ENCODE data around the gene DGKB. TPM values are rescaled to one million over a fixed set of nuclear protein-coding genes. Genes with fewer than 3 reads are reported as not detected.

Gene DGKB
- total RNA-seq, 4 donors from 2014 or later: 0.27 to 0.88 (median 0.76) TPM; not detected in 1

DNA sequence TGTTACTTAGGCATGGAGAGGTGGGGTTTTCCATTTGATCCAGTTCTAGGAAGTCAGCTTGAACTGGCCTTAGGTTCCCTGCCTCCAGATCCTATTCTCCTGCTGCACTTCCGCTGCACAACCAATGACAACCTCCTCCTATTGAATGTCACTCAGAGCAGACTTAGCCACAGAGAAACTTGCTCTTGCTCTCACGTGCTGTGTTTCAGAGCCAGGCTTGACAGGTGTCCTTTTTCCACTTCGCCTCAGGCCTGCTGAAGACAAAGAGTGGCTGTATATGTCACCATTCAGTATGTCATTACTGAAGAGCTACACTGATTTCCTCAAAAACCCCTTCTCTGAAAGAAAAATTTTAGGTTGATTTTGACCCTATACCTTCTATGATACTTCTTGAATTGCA lies 797.7 kb downstream of the DGKB start:
- Histone ChIP-seq H3K27me3 (no peaks in the 10 kb centered on the region), H3K4me1 (no peaks in the 10 kb centered on the region), H3K4me3 (no peak overlapping the region), H3K9me3 (no peaks in the 10 kb centered on the region), H3K36me3 (no peaks in the 10 kb centered on the region), H3K27ac (no peak overlapping the region)
- no peak for TF ChIP-seq POLR2A (IDR thresholded peaks at IDR 0.05)
- TF ChIP-seq, protein P1, sequence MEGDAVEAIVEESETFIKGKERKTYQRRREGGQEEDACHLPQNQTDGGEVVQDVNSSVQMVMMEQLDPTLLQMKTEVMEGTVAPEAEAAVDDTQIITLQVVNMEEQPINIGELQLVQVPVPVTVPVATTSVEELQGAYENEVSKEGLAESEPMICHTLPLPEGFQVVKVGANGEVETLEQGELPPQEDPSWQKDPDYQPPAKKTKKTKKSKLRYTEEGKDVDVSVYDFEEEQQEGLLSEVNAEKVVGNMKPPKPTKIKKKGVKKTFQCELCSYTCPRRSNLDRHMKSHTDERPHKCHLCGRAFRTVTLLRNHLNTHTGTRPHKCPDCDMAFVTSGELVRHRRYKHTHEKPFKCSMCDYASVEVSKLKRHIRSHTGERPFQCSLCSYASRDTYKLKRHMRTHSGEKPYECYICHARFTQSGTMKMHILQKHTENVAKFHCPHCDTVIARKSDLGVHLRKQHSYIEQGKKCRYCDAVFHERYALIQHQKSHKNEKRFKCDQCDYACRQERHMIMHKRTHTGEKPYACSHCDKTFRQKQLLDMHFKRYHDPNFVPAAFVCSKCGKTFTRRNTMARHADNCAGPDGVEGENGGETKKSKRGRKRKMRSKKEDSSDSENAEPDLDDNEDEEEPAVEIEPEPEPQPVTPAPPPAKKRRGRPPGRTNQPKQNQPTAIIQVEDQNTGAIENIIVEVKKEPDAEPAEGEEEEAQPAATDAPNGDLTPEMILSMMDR (IDR thresholded peaks at IDR 0.05): no peak
- no peak for DNase-seq

DNA sequence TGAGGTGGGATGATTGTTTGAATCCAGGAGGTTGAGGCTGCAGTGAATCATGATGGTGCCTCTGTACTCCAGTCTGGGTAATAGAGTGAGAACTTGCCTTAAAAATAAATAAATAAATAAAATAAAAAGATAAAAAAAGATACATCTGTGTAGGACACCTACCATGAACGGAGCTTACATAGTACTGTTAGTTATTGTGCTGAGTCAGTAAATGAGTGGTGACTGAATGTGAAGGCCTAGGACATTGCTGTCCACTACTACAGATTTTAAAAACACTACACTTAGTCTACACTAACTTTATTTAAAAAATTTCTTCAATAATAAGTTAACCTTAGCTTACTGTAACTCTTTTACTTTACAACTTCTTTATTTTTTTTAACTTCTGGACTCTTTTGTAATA lies 806.4 kb downstream of the DGKB start:
- Histone ChIP-seq H3K27ac (no peak overlapping the region), H3K9me3 (no peaks in the 10 kb centered on the region), H3K36me3 (no peaks in the 10 kb centered on the region), H3K27me3 (no peaks in the 10 kb centered on the region), H3K4me1 (no peaks in the 10 kb centered on the region), H3K4me3 (no peak overlapping the region)
- no peak for TF ChIP-seq POLR2A (IDR thresholded peaks at IDR 0.05)
- TF ChIP-seq, protein P1 (IDR thresholded peaks at IDR 0.05): no peak
- no peak for DNase-seq

DNA sequence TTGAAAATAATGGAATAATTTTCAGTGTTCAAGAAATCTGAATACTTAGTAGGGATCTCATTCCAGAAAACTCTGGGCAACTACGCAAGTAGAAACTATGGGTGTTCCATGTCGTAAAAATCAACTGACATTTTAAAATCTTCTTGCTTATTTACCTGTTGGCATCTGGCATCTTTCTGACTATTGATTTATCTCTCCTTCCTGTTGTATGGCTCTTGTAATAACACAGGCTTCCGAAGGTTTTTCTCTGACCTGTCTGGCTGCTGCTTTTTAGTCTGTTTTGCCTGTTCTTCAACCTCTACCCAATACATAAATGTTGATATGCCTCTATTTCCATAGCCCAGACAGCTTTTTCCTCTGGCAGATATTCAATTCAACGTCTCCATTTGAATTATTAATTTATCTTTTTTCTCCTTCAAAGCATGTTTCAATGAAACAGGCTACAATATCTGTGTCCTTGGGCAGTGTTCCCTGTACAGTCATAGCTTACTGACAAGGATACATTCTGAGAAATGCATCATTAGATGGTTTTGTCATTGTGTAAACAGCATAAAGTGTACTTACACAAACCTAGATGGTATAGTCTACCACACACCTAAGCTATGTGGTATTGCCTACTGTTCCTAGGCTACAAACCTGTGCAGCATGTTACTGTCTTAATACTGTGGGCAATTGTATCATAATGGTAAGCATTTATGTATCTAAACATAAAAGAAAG lies 807.2 kb downstream of the DGKB start:
- Histone ChIP-seq H3K27me3 (no peaks in the 10 kb centered on the region), H3K27ac (no peak overlapping the region), H3K36me3 (no peaks in the 10 kb centered on the region), H3K9me3 (no peaks in the 10 kb centered on the region), H3K4me1 (no peaks in the 10 kb centered on the region), H3K4me3 (no peak overlapping the region)
- DNase-seq: no peak
- TF ChIP-seq, protein P1 (IDR thresholded peaks at IDR 0.05): no peak
- no peak for TF ChIP-seq POLR2A (IDR thresholded peaks at IDR 0.05)
